Gastrocnemius medialis (tissue), 4 donors: Measurements from ENCODE around the gene DMWD. TPM values are rescaled to one million over a fixed set of nuclear protein-coding genes. Genes with fewer than 3 reads are reported as not detected.

Experiments
- ATAC-seq, 2 donors: fragments of 150-250 bp; one replicate each; pipeline ENCODE4 v1.9.1; 2016
- DNase-seq, 2 donors: peaks; one replicate each; pipeline ENCODE4 v3.0.0-alpha.2; 2019
- H3K27ac ChIP-seq, 4 donors: fragments of 200-600 bp; sonication (generic); 1 replicate in 1 of 4; 2 replicates in 3 of 4; pipeline ENCODE4 v1.5.1; 2016 to 2018; ENCODE audit warnings: mild to moderate bottlenecking in 2 of 4, moderate library complexity in 1 of 4
- H3K27me3 ChIP-seq, 3 donors: fragments of 200-600 bp; sonication (generic) in 2 of 3; 1 replicate in 1 of 3; 2 replicates in 2 of 3; pipeline versions ENCODE4 v1.5.1 to v1.6.0; 2016 to 2019; ENCODE audit warnings: mild to moderate bottlenecking in 1 of 3, moderate library complexity in 1 of 3
- H3K36me3 ChIP-seq, 2 donors: fragments of 200-600 bp; sonication (generic) in 1 of 2; one replicate each; pipeline ENCODE4 v1.5.1; 2017 to 2018
- H3K4me1 ChIP-seq, 2 donors: fragments of 200-600 bp; sonication (generic) in 1 of 2; one replicate each; pipeline ENCODE4 v1.5.1; 2016 to 2017; ENCODE audit warnings: mild to moderate bottlenecking in 2 of 2
- H3K4me3 ChIP-seq, 4 donors: fragments of 200-600 bp; sonication (generic) in 3 of 4; 1 replicate in 1 of 4; 2 replicates in 3 of 4; pipeline ENCODE4 v1.5.1; 2016 to 2019; ENCODE audit warnings: mild to moderate bottlenecking in 2 of 4
- H3K9me3 ChIP-seq, 3 donors: fragments of 200-600 bp; sonication (generic) in 2 of 3; 1 replicate in 1 of 3; 2 replicates in 2 of 3; pipeline ENCODE4 v1.5.1; 2016 to 2019
- CTCF ChIP-seq, 5 experiments: fragments of 450-650 bp in 3 of 5; fragments of 200-600 bp in 2 of 5; sonication (generic) in 2 of 5; IDR thresholded peaks in 4 of 5; conservative IDR thresholded peaks in 1 of 5; 1 replicate in 4 of 5; 2 replicates in 1 of 5; pipeline ENCODE4 v1.5.1; 2016 to 2019; ENCODE audit warnings: antibody characterized with exemption in 5 of 5, mild to moderate bottlenecking in 3 of 5, moderate library complexity in 3 of 5
- POLR2A ChIP-seq, 2 donors: fragments of 450-650 bp; IDR thresholded peaks; one replicate each; pipeline ENCODE4 v1.6.1; 2017; ENCODE audit warnings: antibody characterized with exemption in 2 of 2, mild to moderate bottlenecking in 2 of 2, moderate library complexity in 2 of 2
- in situ Hi-C, 4 donors: fragments of 200-750 bp; cut with MboI; loops; one replicate each; pipeline versions ENCODE4 v1.15.0 to v1.8.0; 2017; ENCODE audit warnings: low sequenced_read_pairs in 4 of 4
- intact Hi-C: fragments of 100-400 bp; cut with DNase I; formaldehyde crosslinking; loops from one replicate; pipeline ENCODE4 v1.15.1; 2023; ENCODE audit warnings: low total_unique reads
- total RNA-seq, 4 donors: library from RNA; depleted of rRNA; stranded (reverse); fragments of >200 nt; gene quantifications; one replicate each; pipeline versions ENCODE4 v1.1.0 to v1.2.3, GENCODE V29; 2016

The DMWD gene
- total RNA-seq, 4 donors from 2014 or later = 38.6 to 111 (median 56.4) TPM

- intact Hi-C loops = no loop called here
- in situ Hi-C loops = no loop called here
- no peak for ATAC-seq
- Histone ChIP-seq H3K36me3 (peaks cover 0 to 98% of the 10 kb centered on the region in 2 donors), H3K4me1 (peaks cover 0 to 7% of the 10 kb centered on the region in 2 donors), H3K27ac (no peak overlapping the region), H3K9me3 (no peaks in the 10 kb centered on the region), H3K4me3 (no peak overlapping the region), H3K27me3 (no peaks in the 10 kb centered on the region)
- DNase-seq = no peak
- TF ChIP-seq POLR2A (IDR thresholded peaks at IDR 0.05) (no peak), CTCF (IDR thresholded peaks at IDR 0.05 in 4 of 5, conservative IDR thresholded peaks at IDR 0.05 in 1 of 5) (no peak)
Observed at GRCh38 chr19:45828523-45828922, 35.9 kb upstream of the DMWD start.

GRCh38 chr19:45827459-45828093, 34.9 kb upstream of the DMWD start:
- DNase-seq (no peak), ATAC-seq (no peak)
- Histone ChIP-seq H3K9me3 (no peaks in the 10 kb centered on the region), H3K27me3 (no peaks in the 10 kb centered on the region), H3K36me3 (peaks cover 0 to 95% of the 10 kb centered on the region in 2 donors), H3K4me1 (peaks cover 0 to 7% of the 10 kb centered on the region in 2 donors), H3K27ac (no peak overlapping the region), H3K4me3 (no peak overlapping the region)
- intact Hi-C loops (no loop called here), in situ Hi-C loops (no loop called here)
- no peak for TF ChIP-seq POLR2A (IDR thresholded peaks at IDR 0.05)
- TF ChIP-seq CTCF (IDR thresholded peaks at IDR 0.05 in 4 of 5, conservative IDR thresholded peaks at IDR 0.05 in 1 of 5) = no peak

- H3K9me3 ChIP-seq = no peaks in the 10 kb centered on the region
- ATAC-seq = no peak
- peaks cover 0 to 7% of the 10 kb centered on the region in 2 donors for H3K4me1 ChIP-seq
- H3K27ac ChIP-seq = no peak overlapping the region
- no peak for TF ChIP-seq CTCF (IDR thresholded peaks at IDR 0.05 in 4 of 5, conservative IDR thresholded peaks at IDR 0.05 in 1 of 5)
- no peak for TF ChIP-seq POLR2A (IDR thresholded peaks at IDR 0.05)
- H3K27me3 ChIP-seq = no peaks in the 10 kb centered on the region
- no peak for DNase-seq
- in situ Hi-C loops = no loop called here
- peaks cover 0 to 92% of the 10 kb centered on the region in 2 donors for H3K36me3 ChIP-seq
- H3K4me3 ChIP-seq = no peak overlapping the region
- intact Hi-C loops = no loop called here
Observed at GRCh38 chr19:45826934-45827333, 34.3 kb upstream of the DMWD start.

GRCh38 chr19:45825917-45826893, 33.6 kb upstream of the DMWD start:
- intact Hi-C loops = no loop called here
- H3K27ac ChIP-seq = no peak overlapping the region
- DNase-seq (no peak), ATAC-seq (no peak)
- in situ Hi-C loops = no loop called here
- H3K27me3 ChIP-seq = no peaks in the 10 kb centered on the region
- H3K4me1 ChIP-seq = peaks cover 0 to 7% of the 10 kb centered on the region in 2 donors
- TF ChIP-seq POLR2A (IDR thresholded peaks at IDR 0.05) (no peak), CTCF (IDR thresholded peaks at IDR 0.05 in 4 of 5, conservative IDR thresholded peaks at IDR 0.05 in 1 of 5) (no peak)
- H3K9me3 ChIP-seq = no peaks in the 10 kb centered on the region
- no peak overlapping the region for H3K4me3 ChIP-seq
- peaks cover 0 to 91% of the 10 kb centered on the region in 2 donors for H3K36me3 ChIP-seq
